ENCODE measurements around the gene TMEM151A. TPM values are rescaled to one million over a fixed set of nuclear protein-coding genes. Genes with fewer than 3 reads are reported as not detected.

TMEM151A gene
- total RNA-seq: 0.16 and 17.6 TPM in 2 replicates

GRCh38 chr11:66291706-66292542, at the start of gene TMEM151A:
Gene TMEM151A (plus strand): TSS chr11:66291894. CDS start chr11:66292014, 120 bp downstream.

GRCh38 chr11:66268244-66268951, 23.3 kb upstream of the TMEM151A start, which contains the start of gene RAB1B:
Gene RAB1B (plus strand): TSS chr11:66268639. CDS start chr11:66268680, 41 bp downstream.

GRCh38 chr11:66277471-66278362, 14.0 kb upstream of the TMEM151A start, which contains the start of gene CNIH2:
Gene CNIH2 (plus strand): TSS chr11:66278175. CDS start chr11:66278457, 282 bp downstream.

GRCh38 chr11:66288671-66289547, 2.8 kb upstream of the TMEM151A start, which contains the start of gene YIF1A:
Gene YIF1A (minus strand): TSS chr11:66289143. CDS start chr11:66288985, 158 bp downstream.

GRCh38 chr11:66316849-66317251, 25.2 kb downstream of the TMEM151A start, which contains the start of gene CD248:
Gene CD248 (minus strand): TSS chr11:66317044. CDS start chr11:66317027, 17 bp downstream.

GRCh38 chr11:66336234-66337102, 44.8 kb downstream of the TMEM151A start, which contains the start of gene RIN1:
Gene RIN1 (minus strand): TSS chr11:66336434. CDS start chr11:66336402, 32 bp downstream.

GRCh38 chr11:66344550-66345315, 53.0 kb downstream of the TMEM151A start, which contains the start of gene BRMS1:
Gene BRMS1 (minus strand): TSS chr11:66345104. CDS start chr11:66342234, 2,870 bp downstream.

Other genes with a start within 250 kb of the TMEM151A start
- 2.1 and 45.1 TPM in 2 replicates for gene GAL3ST3, start 242.7 kb upstream of the TMEM151A start, total RNA-seq
- gene SF3B2, start 239.5 kb upstream of the TMEM151A start, total RNA-seq: 160 and 223 TPM in 2 replicates
- 50.5 and 67.8 TPM in 2 replicates for gene PACS1, start 221.6 kb upstream of the TMEM151A start, total RNA-seq
- gene KLC2, start 34.2 kb upstream of the TMEM151A start, total RNA-seq: 25.6 and 28.0 TPM in 2 replicates
- 153 and 177 TPM in 2 replicates for gene RAB1B, start 23.3 kb upstream of the TMEM151A start, total RNA-seq
- 0.63 and 2.0 TPM in 2 replicates for gene CNIH2, start 13.7 kb upstream of the TMEM151A start, total RNA-seq
- 172 and 188 TPM in 2 replicates for gene YIF1A, start 2.8 kb upstream of the TMEM151A start, total RNA-seq
- 1.8 and 5.1 TPM in 2 replicates for gene CD248, start 25.1 kb downstream of the TMEM151A start, total RNA-seq
- 21.3 and 23.7 TPM in 2 replicates for gene RIN1, start 44.5 kb downstream of the TMEM151A start, total RNA-seq
- 41.2 and 63.6 TPM in 2 replicates for gene BRMS1, start 53.2 kb downstream of the TMEM151A start, total RNA-seq
- 31.3 and 44.7 TPM in 2 replicates for gene B4GAT1, start 55.7 kb downstream of the TMEM151A start, total RNA-seq
- 3.3 and 5.2 TPM in 2 replicates for gene SLC29A2, start 79.9 kb downstream of the TMEM151A start, total RNA-seq
- gene NPAS4, start 129.1 kb downstream of the TMEM151A start, total RNA-seq: 0.13 TPM in 1 of 2 replicates, not detected in the other
- 46.9 and 71.0 TPM in 2 replicates for gene MRPL11, start 147.0 kb downstream of the TMEM151A start, total RNA-seq
- gene PELI3, start 175.0 kb downstream of the TMEM151A start, total RNA-seq: 4.6 and 9.9 TPM in 2 replicates
- gene DPP3, start 188.5 kb downstream of the TMEM151A start, total RNA-seq: 75.4 and 101 TPM in 2 replicates
- 24.9 and 52.4 TPM in 2 replicates for gene BBS1, start 218.7 kb downstream of the TMEM151A start, total RNA-seq